B cell (primary cell): ENCODE results near the gene TMEM131L. TPM values are rescaled to one million over a fixed set of nuclear protein-coding genes. Genes with fewer than 3 reads are reported as not detected.

Source experiments
- polyA plus RNA-seq: library from polyadenylated mRNA; depleted of rRNA; stranded (reverse); fragments of >200 nt; gene quantifications from 2 replicates; pipeline ENCODE4 v1.2.3, GENCODE V29; 2012
- total RNA-seq, 2 donors: library from RNA; stranded (reverse); fragments of 120-200 nt in 1 of 2; gene quantifications; 1 replicate in 1 of 2; 2 replicates in 1 of 2; pipeline versions ENCODE4 v1.2.3 to v1.2.4, GENCODE V29; 2013 to 2022

TMEM131L gene
- total and polyA plus RNA-seq, 2 donors (not counting 1 experiment from before 2014, with no cell fraction given) = 56.4 to 120 TPM

Other genes starting within 250 kb of the TMEM131L start
- gene MND1, start 121.7 kb upstream of the TMEM131L start, total RNA-seq = not detected in 2 replicates
- gene MND1, start 121.7 kb upstream of the TMEM131L start, polyA plus RNA-seq = not detected in 2 replicates
- gene TLR2, start 217.9 kb downstream of the TMEM131L start, total RNA-seq = 5.0 and 5.4 TPM in 2 replicates
- gene TLR2, start 217.9 kb downstream of the TMEM131L start, polyA plus RNA-seq = 2.0 and 3.3 TPM in 2 replicates